ENCODE measurements around the gene DAZ4. TPM values are rescaled to one million over a fixed set of nuclear protein-coding genes. Genes with fewer than 3 reads are reported as not detected.
"Not testable (repeated sequence)": the region's sequence is repeated elsewhere in the genome, so short reads cannot be mapped to it uniquely, and the experiment has no call there.

The DAZ4 gene, protein sequence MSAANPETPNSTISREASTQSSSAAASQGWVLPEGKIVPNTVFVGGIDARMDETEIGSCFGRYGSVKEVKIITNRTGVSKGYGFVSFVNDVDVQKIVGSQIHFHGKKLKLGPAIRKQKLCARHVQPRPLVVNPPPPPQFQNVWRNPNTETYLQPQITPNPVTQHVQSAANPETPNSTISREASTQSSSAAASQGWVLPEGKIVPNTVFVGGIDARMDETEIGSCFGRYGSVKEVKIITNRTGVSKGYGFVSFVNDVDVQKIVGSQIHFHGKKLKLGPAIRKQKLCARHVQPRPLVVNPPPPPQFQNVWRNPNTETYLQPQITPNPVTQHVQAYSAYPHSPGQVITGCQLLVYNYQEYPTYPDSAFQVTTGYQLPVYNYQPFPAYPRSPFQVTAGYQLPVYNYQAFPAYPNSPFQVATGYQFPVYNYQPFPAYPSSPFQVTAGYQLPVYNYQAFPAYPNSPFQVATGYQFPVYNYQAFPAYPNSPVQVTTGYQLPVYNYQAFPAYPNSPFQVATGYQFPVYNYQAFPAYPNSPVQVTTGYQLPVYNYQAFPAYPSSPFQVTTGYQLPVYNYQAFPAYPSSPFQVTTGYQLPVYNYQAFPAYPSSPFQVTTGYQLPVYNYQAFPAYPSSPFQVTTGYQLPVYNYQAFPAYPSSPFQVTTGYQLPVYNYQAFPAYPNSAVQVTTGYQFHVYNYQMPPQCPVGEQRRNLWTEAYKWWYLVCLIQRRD
- total RNA-seq: not detected

DNA sequence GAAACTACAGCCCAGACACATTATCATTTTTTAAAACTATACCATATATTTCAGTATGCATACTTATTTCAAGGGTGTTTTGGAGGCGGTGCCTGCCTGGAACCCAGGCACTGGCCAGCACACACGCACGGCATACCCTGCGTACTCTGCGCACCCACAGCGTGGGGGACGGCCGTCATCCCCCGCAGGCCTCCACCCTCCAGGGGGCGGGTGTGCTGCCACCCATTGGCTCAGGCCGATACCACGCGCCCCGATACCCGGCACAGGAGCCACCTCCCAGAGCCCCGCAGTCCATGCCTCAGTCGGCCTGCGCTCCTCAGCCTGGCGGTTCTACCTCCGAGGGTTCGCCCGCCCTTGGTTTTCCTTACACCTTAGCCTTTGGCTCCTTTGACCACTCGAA lies at the start of gene DAZ4:
Gene DAZ4, plus strand, starts transcription at position 301 of the 400 bp plus-strand sequence. CDS start 208 bp downstream, outside the sequence.
- H3K36me3 ChIP-seq; H3K27ac ChIP-seq; H3K27me3 ChIP-seq (replicated peaks; ENCODE audit: insufficient read depth); DNase-seq (ENCODE audit: low spot score); ATAC-seq (ENCODE audit: insufficient number of reproducible peaks, low FRiP score, low read depth); H3K9me3 ChIP-seq; H3K4me3 ChIP-seq; H3K4me1 ChIP-seq (ENCODE audit: control insufficient read depth in 1 of 2, low read depth in 2 of 2): not testable (repeated sequence)

DNA sequence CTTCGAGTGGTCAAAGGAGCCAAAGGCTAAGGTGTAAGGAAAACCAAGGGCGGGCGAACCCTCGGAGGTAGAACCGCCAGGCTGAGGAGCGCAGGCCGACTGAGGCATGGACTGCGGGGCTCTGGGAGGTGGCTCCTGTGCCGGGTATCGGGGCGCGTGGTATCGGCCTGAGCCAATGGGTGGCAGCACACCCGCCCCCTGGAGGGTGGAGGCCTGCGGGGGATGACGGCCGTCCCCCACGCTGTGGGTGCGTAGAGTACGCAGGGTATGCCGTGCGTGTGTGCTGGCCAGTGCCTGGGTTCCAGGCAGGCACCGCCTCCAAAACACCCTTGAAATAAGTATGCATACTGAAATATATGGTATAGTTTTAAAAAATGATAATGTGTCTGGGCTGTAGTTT lies 20.4 kb upstream of the DAZ4 start, which contains the start of gene DAZ3:
Gene DAZ3, minus strand, starts transcription at position 101 of the 400 bp plus-strand sequence. CDS start 208 bp downstream, outside the sequence.
- not testable (repeated sequence) for H3K27ac ChIP-seq; ATAC-seq (ENCODE audit: insufficient number of reproducible peaks, low FRiP score, low read depth); H3K4me3 ChIP-seq; H3K4me1 ChIP-seq (ENCODE audit: control insufficient read depth in 1 of 2, low read depth in 2 of 2); DNase-seq (ENCODE audit: low spot score); H3K36me3 ChIP-seq; H3K9me3 ChIP-seq; H3K27me3 ChIP-seq (replicated peaks; ENCODE audit: insufficient read depth)

DNA sequence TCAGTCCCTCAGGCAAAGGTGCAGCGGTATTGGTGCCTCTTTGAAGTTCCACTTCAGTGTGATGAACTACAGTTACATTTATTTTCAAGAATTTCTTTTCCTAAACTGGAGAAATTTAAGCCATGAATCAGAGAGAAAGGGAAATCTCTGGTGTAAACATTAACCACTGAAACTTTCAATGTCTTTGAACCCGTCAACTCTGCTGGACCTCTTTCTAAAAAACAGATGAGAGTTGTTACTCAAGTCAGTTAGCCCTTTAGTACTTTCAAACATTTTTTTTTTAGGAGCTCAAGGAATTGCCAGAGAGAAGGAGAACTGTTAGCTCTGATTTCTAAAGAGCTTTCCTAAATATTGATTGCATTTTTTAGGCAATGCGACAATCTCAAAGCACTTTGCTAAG lies 11.9 kb upstream of the DAZ4 start:
- not testable (repeated sequence) for H3K27ac ChIP-seq; ATAC-seq (ENCODE audit: insufficient number of reproducible peaks, low FRiP score, low read depth); H3K9me3 ChIP-seq; H3K4me3 ChIP-seq; H3K36me3 ChIP-seq; DNase-seq (ENCODE audit: low spot score); H3K27me3 ChIP-seq (replicated peaks; ENCODE audit: insufficient read depth); H3K4me1 ChIP-seq (ENCODE audit: control insufficient read depth in 1 of 2, low read depth in 2 of 2)

DNA sequence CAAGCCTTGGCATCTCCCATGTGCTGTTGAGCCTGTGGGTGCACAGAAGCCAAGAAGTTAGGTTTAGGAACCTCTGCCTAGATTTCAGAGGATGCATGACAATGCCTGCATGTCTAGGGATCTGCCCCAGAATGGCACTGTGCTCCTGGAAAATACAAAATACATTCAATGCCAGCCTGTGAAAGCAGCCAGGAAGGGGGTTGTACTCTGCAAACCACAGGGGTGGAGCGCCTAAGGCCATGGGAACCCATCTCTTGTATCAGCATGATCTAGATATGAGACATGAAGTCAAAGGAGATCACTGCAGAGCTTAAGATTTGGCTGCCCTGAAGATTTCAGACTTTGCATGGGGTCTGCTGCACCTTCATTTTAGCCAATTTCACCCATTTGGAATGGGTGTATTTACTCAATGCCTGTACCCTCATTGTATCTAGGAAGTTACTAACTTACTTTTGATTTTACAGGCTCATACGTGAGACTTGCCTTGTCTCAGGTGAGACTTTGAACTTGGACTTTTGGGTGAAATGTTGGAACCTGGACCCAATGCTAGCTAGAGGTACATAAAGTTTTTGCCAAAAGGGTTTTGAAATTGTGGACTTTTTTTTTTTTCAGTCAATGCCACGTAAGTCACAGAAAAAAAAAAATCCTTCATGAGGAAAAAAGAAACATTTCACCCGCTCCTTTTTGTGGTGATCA lies 9.4 kb upstream of the DAZ4 start:
- H3K27me3 ChIP-seq (replicated peaks; ENCODE audit: insufficient read depth); H3K36me3 ChIP-seq; H3K4me3 ChIP-seq; H3K27ac ChIP-seq; ATAC-seq (ENCODE audit: insufficient number of reproducible peaks, low FRiP score, low read depth); H3K9me3 ChIP-seq; DNase-seq (ENCODE audit: low spot score); H3K4me1 ChIP-seq (ENCODE audit: control insufficient read depth in 1 of 2, low read depth in 2 of 2): not testable (repeated sequence)

DNA sequence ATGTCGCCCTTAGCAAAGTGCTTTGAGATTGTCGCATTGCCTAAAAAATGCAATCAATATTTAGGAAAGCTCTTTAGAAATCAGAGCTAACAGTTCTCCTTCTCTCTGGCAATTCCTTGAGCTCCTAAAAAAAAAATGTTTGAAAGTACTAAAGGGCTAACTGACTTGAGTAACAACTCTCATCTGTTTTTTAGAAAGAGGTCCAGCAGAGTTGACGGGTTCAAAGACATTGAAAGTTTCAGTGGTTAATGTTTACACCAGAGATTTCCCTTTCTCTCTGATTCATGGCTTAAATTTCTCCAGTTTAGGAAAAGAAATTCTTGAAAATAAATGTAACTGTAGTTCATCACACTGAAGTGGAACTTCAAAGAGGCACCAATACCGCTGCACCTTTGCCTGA lies 8.7 kb upstream of the DAZ4 start:
- not testable (repeated sequence) for H3K36me3 ChIP-seq; H3K4me1 ChIP-seq (ENCODE audit: control insufficient read depth in 1 of 2, low read depth in 2 of 2); ATAC-seq (ENCODE audit: insufficient number of reproducible peaks, low FRiP score, low read depth); DNase-seq (ENCODE audit: low spot score); H3K9me3 ChIP-seq; H3K27ac ChIP-seq; H3K27me3 ChIP-seq (replicated peaks; ENCODE audit: insufficient read depth); H3K4me3 ChIP-seq

Other genes with a start within 250 kb of the DAZ4 start
- gene BPY2B, start 215.9 kb upstream of the DAZ4 start, total RNA-seq: not detected
- not detected for gene DAZ3, start 20.5 kb upstream of the DAZ4 start, total RNA-seq
- gene BPY2C, start 218.2 kb downstream of the DAZ4 start, total RNA-seq: not detected

Data from thoracic aorta (tissue), 2 donors.